Ascending aorta (tissue), 2 donors: ENCODE data around the gene C11orf98. TPM values are rescaled to one million over a fixed set of nuclear protein-coding genes. Genes with fewer than 3 reads are reported as not detected.
A peak's percentile ranks its signal among the peaks of the same experiment; 100 is the strongest.

ENCODE experiments used
- DNase-seq, 2 donors: peaks; one replicate each; pipeline ENCODE4 v3.0.0-alpha.2; 2019; ENCODE audit warnings: low spot score in 2 of 2
- H3K27ac ChIP-seq, 2 donors: fragments of 200-600 bp; sonication (generic); one replicate each; pipeline ENCODE4 v1.5.1; 2016 to 2017; ENCODE audit warnings: mild to moderate bottlenecking in 1 of 2
- H3K27me3 ChIP-seq: fragments of 200-600 bp; sonication (generic); one replicate; pipeline ENCODE4 v1.5.1; 2017
- H3K36me3 ChIP-seq, 2 donors: fragments of 200-600 bp; sonication (generic); one replicate each; pipeline ENCODE4 v1.5.1; 2016
- H3K4me1 ChIP-seq, 2 donors: fragments of 200-600 bp; sonication (generic); one replicate each; pipeline ENCODE4 v1.5.1; 2016 to 2017; ENCODE audit warnings: mild to moderate bottlenecking in 1 of 2
- H3K4me3 ChIP-seq, 2 donors: fragments of 200-600 bp; sonication (generic); one replicate each; pipeline ENCODE4 v1.5.1; 2016 to 2017; ENCODE audit warnings: mild to moderate bottlenecking in 1 of 2
- H3K9me3 ChIP-seq, 2 donors: fragments of 200-600 bp; sonication (generic); one replicate each; pipeline ENCODE4 v1.5.1; 2016
- intact Hi-C: fragments of 100-400 bp; cut with DNase I; formaldehyde crosslinking; loops from one replicate; pipeline ENCODE4 v1.15.1; 2023
- total RNA-seq: library from RNA; depleted of rRNA; stranded (reverse); fragments of >200 nt; gene quantifications from one replicate; pipeline ENCODE4 v1.1.0, GENCODE V29; 2016
- TF ChIP-seq, protein P1 (sequence below), 3 experiments: fragments of 200-600 bp in 2 of 3; fragments of 450-650 bp in 1 of 3; sonication (generic) in 2 of 3; IDR thresholded peaks; one replicate each; pipeline ENCODE4 v1.5.1; 2016 to 2019; ENCODE audit warnings: antibody characterized with exemption in 3 of 3, mild to moderate bottlenecking in 1 of 3, moderate library complexity in 1 of 3

Gene C11orf98
- total RNA-seq, 1 donor from 2014 or later = 49.8 TPM

DNA sequence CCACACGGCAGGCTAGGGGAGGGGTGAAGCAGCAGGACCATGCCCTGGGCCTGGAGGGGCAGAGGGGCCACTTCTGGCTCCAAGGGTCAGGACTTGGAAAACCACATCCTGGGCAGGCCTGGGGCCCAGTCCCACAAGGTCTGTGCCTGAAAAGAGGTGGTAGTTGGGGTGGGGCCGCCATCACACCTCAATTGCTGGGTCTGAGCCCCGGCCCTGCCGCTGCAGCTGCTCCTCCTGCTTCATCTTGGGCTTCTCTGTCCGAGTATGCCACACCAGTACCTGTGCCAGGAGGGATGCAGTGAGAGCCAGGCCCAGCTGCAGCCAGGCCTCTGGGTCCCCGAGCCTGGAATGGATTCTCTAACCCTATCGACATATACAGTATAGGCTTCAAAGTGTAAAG, 49.5 kb downstream of the C11orf98 start:
- no peaks in the 10 kb centered on the region for H3K9me3 ChIP-seq
- H3K27me3 ChIP-seq = no peaks in the 10 kb centered on the region
- peaks cover 9 to 22% of the 10 kb centered on the region in 2 donors for H3K4me1 ChIP-seq
- H3K4me3 ChIP-seq = no peak overlapping the region
- intact Hi-C loops = no loop called here
- no peak for DNase-seq
- TF ChIP-seq, protein P1, sequence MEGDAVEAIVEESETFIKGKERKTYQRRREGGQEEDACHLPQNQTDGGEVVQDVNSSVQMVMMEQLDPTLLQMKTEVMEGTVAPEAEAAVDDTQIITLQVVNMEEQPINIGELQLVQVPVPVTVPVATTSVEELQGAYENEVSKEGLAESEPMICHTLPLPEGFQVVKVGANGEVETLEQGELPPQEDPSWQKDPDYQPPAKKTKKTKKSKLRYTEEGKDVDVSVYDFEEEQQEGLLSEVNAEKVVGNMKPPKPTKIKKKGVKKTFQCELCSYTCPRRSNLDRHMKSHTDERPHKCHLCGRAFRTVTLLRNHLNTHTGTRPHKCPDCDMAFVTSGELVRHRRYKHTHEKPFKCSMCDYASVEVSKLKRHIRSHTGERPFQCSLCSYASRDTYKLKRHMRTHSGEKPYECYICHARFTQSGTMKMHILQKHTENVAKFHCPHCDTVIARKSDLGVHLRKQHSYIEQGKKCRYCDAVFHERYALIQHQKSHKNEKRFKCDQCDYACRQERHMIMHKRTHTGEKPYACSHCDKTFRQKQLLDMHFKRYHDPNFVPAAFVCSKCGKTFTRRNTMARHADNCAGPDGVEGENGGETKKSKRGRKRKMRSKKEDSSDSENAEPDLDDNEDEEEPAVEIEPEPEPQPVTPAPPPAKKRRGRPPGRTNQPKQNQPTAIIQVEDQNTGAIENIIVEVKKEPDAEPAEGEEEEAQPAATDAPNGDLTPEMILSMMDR (IDR thresholded peaks at IDR 0.05) = no peak
- peaks cover 18 to 28% of the 10 kb centered on the region in 2 donors for H3K36me3 ChIP-seq
- H3K27ac ChIP-seq = no peak overlapping the region

DNA sequence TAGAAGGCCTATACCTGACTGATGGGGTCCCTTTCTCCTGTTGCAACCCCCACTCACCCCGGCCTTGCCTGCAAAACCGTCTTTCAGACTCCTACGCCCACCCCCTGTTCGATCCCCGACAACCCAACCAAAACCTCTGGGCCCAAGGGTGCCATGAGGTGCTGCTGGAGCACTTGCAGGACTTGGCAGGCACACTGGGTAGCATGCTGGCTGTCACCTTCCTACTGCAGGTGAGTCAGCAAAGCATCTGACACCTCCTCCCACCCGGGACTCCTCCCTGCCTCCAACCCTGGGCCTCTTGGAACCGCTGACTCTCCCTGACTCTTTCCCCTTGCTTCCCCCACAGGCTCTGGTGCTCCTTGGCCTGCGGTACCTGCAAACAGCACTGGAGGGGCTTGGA, 50.7 kb downstream of the C11orf98 start:
- peaks cover 27 to 38% of the 10 kb centered on the region in 2 donors for H3K36me3 ChIP-seq
- no peak for DNase-seq
- no peaks in the 10 kb centered on the region for H3K9me3 ChIP-seq
- intact Hi-C loops = loop anchor here (5.0 kb wide), 1 partner anchor 218 kb away; the partner anchor contains the start of genes STX5 and TEX54
- peaks cover 11 to 27% of the 10 kb centered on the region in 2 donors for H3K4me1 ChIP-seq
- H3K27ac ChIP-seq = peak overlapping the region; percentile 98 to 99
- TF ChIP-seq, protein P1 (IDR thresholded peaks at IDR 0.05) = no peak
- no peaks in the 10 kb centered on the region for H3K27me3 ChIP-seq
- no peak overlapping the region for H3K4me3 ChIP-seq

DNA sequence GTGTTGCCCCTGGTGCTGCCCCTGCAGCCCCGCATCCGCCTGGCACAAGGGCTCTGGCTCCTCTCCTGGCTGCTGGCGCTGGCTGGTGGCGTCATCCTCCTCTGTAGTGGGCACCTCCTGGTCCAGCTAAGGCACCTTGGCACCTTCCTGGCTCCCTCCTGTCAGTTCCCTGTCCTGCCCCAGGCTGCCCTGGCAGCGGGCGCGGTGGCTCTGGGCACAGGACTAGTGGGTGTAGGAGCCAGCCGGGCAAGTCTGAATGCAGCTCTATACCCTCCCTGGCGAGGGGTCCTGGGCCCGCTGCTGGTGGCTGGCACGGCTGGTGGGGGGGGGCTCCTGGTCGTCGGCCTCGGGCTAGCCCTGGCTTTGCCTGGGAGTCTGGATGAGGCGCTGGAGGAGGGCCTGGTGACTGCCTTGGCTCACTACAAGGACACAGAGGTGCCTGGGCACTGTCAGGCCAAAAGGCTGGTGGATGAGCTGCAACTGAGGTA, 51.7 kb downstream of the C11orf98 start:
- no peaks in the 10 kb centered on the region for H3K9me3 ChIP-seq
- H3K27ac ChIP-seq = peak overlapping the region; percentile 98 to 99
- intact Hi-C loops = loop anchor here (1.0 to 5.0 kb wide), 4 partner anchors 8 to 219 kb away; partner anchors contain the start of genes B3GAT3, C11orf98, CSKMT and INTS5
- H3K27me3 ChIP-seq = no peaks in the 10 kb centered on the region
- H3K4me3 ChIP-seq = peak overlapping the region; percentile 82 to 92
- DNase-seq = peak in 1 of 2 donors; percentile 80
- peaks cover 11 to 27% of the 10 kb centered on the region in 2 donors for H3K4me1 ChIP-seq
- H3K36me3 ChIP-seq = peaks cover 34 to 44% of the 10 kb centered on the region in 2 donors
- TF ChIP-seq, protein P1 (IDR thresholded peaks at IDR 0.05) = no peak

Other genes starting within 250 kb of the C11orf98 start
- not detected for gene SCGB1A1, start 246.2 kb downstream of the C11orf98 start, total RNA-seq
- gene AHNAK, start 118.4 kb downstream of the C11orf98 start, total RNA-seq = 718 TPM
- gene EEF1G, start 91.3 kb downstream of the C11orf98 start, total RNA-seq = 1,083 TPM
- 18.4 TPM for gene TUT1, start 73.7 kb downstream of the C11orf98 start, total RNA-seq
- 79.2 TPM for gene MTA2, start 63.3 kb downstream of the C11orf98 start, total RNA-seq
- gene EML3, start 52.4 kb downstream of the C11orf98 start, total RNA-seq = 207 TPM
- not detected for gene ROM1, start 52.0 kb downstream of the C11orf98 start, total RNA-seq
- gene B3GAT3, start 43.2 kb downstream of the C11orf98 start, total RNA-seq = 61.3 TPM
- gene GANAB, start 18.6 kb downstream of the C11orf98 start, total RNA-seq = 326 TPM
- gene INTS5, start 11.9 kb downstream of the C11orf98 start, total RNA-seq = 8.1 TPM
- not detected for gene CSKMT, start 102 bp upstream of the C11orf98 start, total RNA-seq
- gene UQCC3, start 6.5 kb upstream of the C11orf98 start, total RNA-seq = 3.9 TPM
- gene LBHD1, start 7.1 kb upstream of the C11orf98 start, total RNA-seq = not detected
- gene UBXN1, start 13.9 kb upstream of the C11orf98 start, total RNA-seq = 60.2 TPM
- gene LRRN4CL, start 24.3 kb upstream of the C11orf98 start, total RNA-seq = 12.1 TPM
- gene BSCL2, start 42.2 kb upstream of the C11orf98 start, total RNA-seq = 55.9 TPM
- gene GNG3, start 42.5 kb upstream of the C11orf98 start, total RNA-seq = not detected
- gene HNRNPUL2, start 62.2 kb upstream of the C11orf98 start, total RNA-seq = 14.6 TPM
- 1.4 TPM for gene TTC9C, start 63.3 kb upstream of the C11orf98 start, total RNA-seq
- gene ZBTB3, start 89.0 kb upstream of the C11orf98 start, total RNA-seq = 2.9 TPM
- gene POLR2G, start 96.4 kb upstream of the C11orf98 start, total RNA-seq = 110 TPM
- 51.7 TPM for gene TAF6L, start 106.2 kb upstream of the C11orf98 start, total RNA-seq
- gene TMEM179B, start 122.2 kb upstream of the C11orf98 start, total RNA-seq = 102 TPM
- gene TMEM223, start 126.8 kb upstream of the C11orf98 start, total RNA-seq = 92.5 TPM
- 41.8 TPM for gene NXF1, start 140.2 kb upstream of the C11orf98 start, total RNA-seq
- gene STX5, start 166.8 kb upstream of the C11orf98 start, total RNA-seq = 40.3 TPM
- gene TEX54, start 167.6 kb upstream of the C11orf98 start, total RNA-seq = not detected
- gene WDR74, start 174.4 kb upstream of the C11orf98 start, total RNA-seq = 28.7 TPM
- gene SLC3A2, start 215.7 kb upstream of the C11orf98 start, total RNA-seq = 143 TPM